Naive thymus-derived CD4-positive, alpha-beta T cell (primary cell): ENCODE data around the gene KLHL13. TPM values are rescaled to one million over a fixed set of nuclear protein-coding genes. Genes with fewer than 3 reads are reported as not detected.
"Not testable (repeated sequence)": the region's sequence is repeated elsewhere in the genome, so short reads cannot be mapped to it uniquely, and the experiment has no call there.

Experiments used
- ATAC-seq: fragments of 150-1000 bp; cut with Tn5 transposase; 2 replicates; pipeline ENCODE4 v1.10.0; 2021; ENCODE audit warnings: mild to moderate bottlenecking, moderate library complexity
- CTCF ChIA-PET: fragments of 350-600 bp; sonication (Branson Sonifier 250); formaldehyde crosslinking; loops from one replicate; lab custom pipeline; 2021; ENCODE audit warnings: antibody characterized with exemption; lab: Charles Lee
- POLR2A ChIA-PET: fragments of 350-600 bp; sonication (Branson Sonifier 250); formaldehyde crosslinking; loops from one replicate; lab custom pipeline; 2021; ENCODE audit warnings: antibody characterized with exemption, inconsistent platforms; lab: Charles Lee
- DNase-seq, 9 donors: peaks; one replicate each; pipeline versions ENCODE4 v3.0.0 to v3.0.0-alpha.2; 2020 to 2022; ENCODE audit warnings: mixed read lengths in 1 of 9
- H3K27ac ChIP-seq: one replicate; pipeline ENCODE4 v1.7.0; 2013; ENCODE audit warnings: mild to moderate bottlenecking, low read depth, low read length, moderate library complexity
- H3K27me3 ChIP-seq, 2 donors: one replicate each; pipeline ENCODE4 v1.7.0; 2013; ENCODE audit warnings: low read length in 2 of 2, mild to moderate bottlenecking in 2 of 2, moderate library complexity in 2 of 2; ENCODE audit not compliant: control insufficient read depth in 2 of 2, insufficient read depth in 2 of 2
- H3K36me3 ChIP-seq, 3 experiments: 1 replicate in 2 of 3; 2 replicates in 1 of 3; pipeline ENCODE4 v1.7.0; 2013; ENCODE audit warnings: low read length in 3 of 3, mild to moderate bottlenecking in 3 of 3, moderate library complexity in 1 of 3; ENCODE audit not compliant: insufficient read depth in 3 of 3, control insufficient read depth in 2 of 3
- H3K4me1 ChIP-seq, 2 donors: one replicate each; pipeline ENCODE4 v1.7.0; 2013; ENCODE audit warnings: low read length in 2 of 2, mild to moderate bottlenecking in 2 of 2, moderate library complexity in 1 of 2; ENCODE audit not compliant: control insufficient read depth in 2 of 2, insufficient read depth in 2 of 2
- H3K4me3 ChIP-seq: 2 replicates; pipeline ENCODE4 v1.7.0; 2013; ENCODE audit warnings: mild to moderate bottlenecking, low read length
- H3K9me3 ChIP-seq, 3 experiments: 1 replicate in 2 of 3; 2 replicates in 1 of 3; pipeline ENCODE4 v1.7.0; 2013; ENCODE audit warnings: low read length in 3 of 3; ENCODE audit not compliant: control insufficient read depth in 2 of 3
- H3K27ac Mint-ChIP-seq, 9 donors: one replicate each; pipeline ENCODE4 v1.8.0; 2020 to 2022; ENCODE audit warnings: mixed read lengths in 9 of 9, mild to moderate bottlenecking in 8 of 9, moderate library complexity in 5 of 9, inconsistent platforms in 2 of 9
- H3K27me3 Mint-ChIP-seq, 5 donors: one replicate each; pipeline ENCODE4 v1.8.0; 2021 to 2022; ENCODE audit warnings: mixed read lengths in 5 of 5, mild to moderate bottlenecking in 1 of 5
- H3K36me3 Mint-ChIP-seq, 5 donors: one replicate each; pipeline ENCODE4 v1.8.0; 2020 to 2022; ENCODE audit warnings: mixed read lengths in 5 of 5, mild to moderate bottlenecking in 3 of 5, inconsistent platforms in 1 of 5
- H3K4me1 Mint-ChIP-seq, 7 donors: one replicate each; pipeline ENCODE4 v1.8.0; 2020 to 2022; ENCODE audit warnings: mixed read lengths in 7 of 7, mild to moderate bottlenecking in 3 of 7, inconsistent platforms in 1 of 7
- H3K4me3 Mint-ChIP-seq, 10 donors: one replicate each; pipeline ENCODE4 v1.8.0; 2020 to 2022; ENCODE audit warnings: mild to moderate bottlenecking in 10 of 10, mixed read lengths in 10 of 10, moderate library complexity in 6 of 10, inconsistent platforms in 2 of 10
- H3K9me3 Mint-ChIP-seq, 11 donors: one replicate each; pipeline ENCODE4 v1.8.0; 2020 to 2022; ENCODE audit warnings: mixed read lengths in 11 of 11, mild to moderate bottlenecking in 4 of 11, inconsistent platforms in 1 of 11, moderate library complexity in 1 of 11
- intact Hi-C, 2 donors: fragments of 100-400 bp; cut with micrococcal nuclease; formaldehyde crosslinking; loops; one replicate each; pipeline ENCODE4 v1.15.1; 2023
- polyA plus RNA-seq, 2 donors: library from polyadenylated mRNA; unstranded; fragments of 300-500 nt; fragmentation: Illumina TruSeq; gene quantifications; one replicate each; pipeline ENCODE4 v1.2.3, GENCODE V29; 2021
- total RNA-seq, 6 experiments: library from RNA in 5 of 6; stranded (reverse) in 5 of 6; gene quantifications; 1 replicate in 5 of 6; 2 replicates in 1 of 6; pipeline ENCODE4 v1.2.3 and lab custom pipeline; 2021 to 2026

The KLHL13 gene
- total and polyA plus RNA-seq, 7 experiments from 2014 or later = 0.34 to 2.2 (median 1.1) TPM; not detected in 1

- POLR2A ChIA-PET = no interaction called here
- Histone ChIP-seq H3K4me1 (no peaks in the 10 kb centered on the region), H3K4me3 (no peak overlapping the region), H3K36me3 (no peaks in the 10 kb centered on the region), H3K27ac (no peak overlapping the region), H3K27me3 (no peaks in the 10 kb centered on the region), H3K9me3 (no peaks in the 10 kb centered on the region)
- H3K9me3 Mint-ChIP-seq = peaks cover 0 to 4% (median 0%) of the 10 kb centered on the region in 11 donors
- DNase-seq (no peak), ATAC-seq (no peak)
- no peaks in the 10 kb centered on the region for H3K4me1 Mint-ChIP-seq
- peaks cover 0 to 3% (median 0%) of the 10 kb centered on the region in 5 donors for H3K36me3 Mint-ChIP-seq
- no peak overlapping the region for H3K27ac Mint-ChIP-seq
- no peak overlapping the region for H3K4me3 Mint-ChIP-seq
- H3K27me3 Mint-ChIP-seq = no peaks in the 10 kb centered on the region
- CTCF ChIA-PET = no interaction called here
- intact Hi-C loops = no loop called here
Observed at GRCh38 chrX:117969782-117970181, 146.8 kb downstream of the KLHL13 start.

DNA sequence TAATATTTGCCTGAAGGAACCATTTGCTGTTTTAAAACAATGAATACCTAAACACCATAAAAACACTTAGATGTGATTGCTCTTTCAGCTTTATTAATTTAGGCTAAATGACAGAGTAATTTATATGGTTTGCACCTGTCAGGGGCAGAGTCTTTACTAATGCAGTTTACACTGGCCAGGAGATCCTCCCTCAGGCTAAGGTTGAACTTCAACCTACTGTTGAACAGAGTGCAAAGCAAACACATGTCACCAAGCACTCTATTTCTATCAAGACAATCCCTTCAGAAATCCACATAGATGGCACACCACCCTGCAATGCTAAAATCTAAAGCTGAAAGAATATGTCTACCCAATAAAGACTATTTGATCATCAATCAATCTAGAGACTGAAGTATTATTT, 147.3 kb downstream of the KLHL13 start:
- Mint-ChIP-seq H3K4me1 (no peaks in the 10 kb centered on the region), H3K36me3 (peaks cover 0 to 3% (median 0%) of the 10 kb centered on the region in 5 donors), H3K4me3 (no peak overlapping the region), H3K27ac (no peak overlapping the region), H3K27me3 (no peaks in the 10 kb centered on the region), H3K9me3 (peaks cover 0 to 4% (median 0%) of the 10 kb centered on the region in 11 donors)
- Histone ChIP-seq H3K4me3 (no peak overlapping the region), H3K27ac (no peak overlapping the region), H3K27me3 (no peaks in the 10 kb centered on the region), H3K9me3 (no peaks in the 10 kb centered on the region), H3K4me1 (no peaks in the 10 kb centered on the region), H3K36me3 (no peaks in the 10 kb centered on the region)
- intact Hi-C loops = no loop called here
- ChIA-PET CTCF (no interaction called here), POLR2A (no interaction called here)
- DNase-seq = no peak
- ATAC-seq = no peak

- H3K36me3 Mint-ChIP-seq = no peaks in the 10 kb centered on the region
- ChIA-PET POLR2A (no interaction called here), CTCF (no interaction called here)
- intact Hi-C loops = no loop called here
- H3K27ac Mint-ChIP-seq = no peak overlapping the region
- DNase-seq (no peak), ATAC-seq (no peak)
- Histone ChIP-seq H3K4me1 (no peaks in the 10 kb centered on the region), H3K27me3 (no peaks in the 10 kb centered on the region), H3K9me3 (no peaks in the 10 kb centered on the region), H3K4me3 (no peak overlapping the region), H3K36me3 (no peaks in the 10 kb centered on the region), H3K27ac (no peak overlapping the region)
- no peaks in the 10 kb centered on the region for H3K4me1 Mint-ChIP-seq
- H3K9me3 Mint-ChIP-seq = no peaks in the 10 kb centered on the region
- no peaks in the 10 kb centered on the region for H3K27me3 Mint-ChIP-seq
- no peak overlapping the region for H3K4me3 Mint-ChIP-seq
Observed at GRCh38 chrX:117959045-117959444, 157.6 kb downstream of the KLHL13 start.

DNA sequence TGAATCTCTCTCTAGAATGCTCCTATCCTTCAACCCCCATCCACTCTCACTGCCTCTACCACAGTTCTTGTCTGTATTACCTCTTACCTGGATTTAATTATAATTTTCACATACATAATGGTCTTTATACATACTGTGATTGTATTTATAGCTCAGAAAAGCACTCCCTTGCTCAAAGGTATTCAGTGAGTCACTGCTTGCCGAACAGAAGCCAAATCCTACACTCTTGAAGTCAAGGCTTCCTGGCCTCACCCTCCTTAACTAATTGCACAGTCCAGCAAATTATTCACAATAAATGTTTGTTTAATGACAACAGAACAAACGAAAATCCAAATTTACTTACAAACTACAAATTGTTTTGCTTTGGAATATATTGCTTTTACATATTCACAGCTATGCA, 159.5 kb downstream of the KLHL13 start:
- ATAC-seq = no peak
- H3K9me3 Mint-ChIP-seq = no peaks in the 10 kb centered on the region

DNA sequence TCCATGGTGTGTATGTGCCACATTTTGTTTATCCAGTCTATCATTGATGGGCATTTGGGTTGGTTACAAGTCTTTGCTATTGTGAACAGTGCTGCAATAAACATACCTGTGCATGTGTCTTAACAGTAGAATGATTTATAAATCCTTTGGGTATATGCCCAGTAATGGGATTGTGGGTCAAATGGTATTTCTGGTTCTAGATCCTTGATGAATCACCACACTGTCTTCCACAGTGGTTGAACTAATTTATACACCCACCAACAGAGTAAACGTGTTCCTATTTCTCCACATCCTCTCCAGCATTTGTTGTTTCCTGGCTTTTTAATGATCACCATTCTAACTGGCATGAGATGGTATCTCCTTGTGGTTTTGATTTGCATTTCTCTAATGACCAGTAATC, 177.3 kb downstream of the KLHL13 start:
- H3K27me3 Mint-ChIP-seq, H3K36me3 ChIP-seq, H3K27ac ChIP-seq, H3K4me3 ChIP-seq, DNase-seq, intact Hi-C loops, ATAC-seq, POLR2A ChIA-PET, H3K9me3 ChIP-seq, H3K27ac Mint-ChIP-seq, H3K27me3 ChIP-seq, H3K4me3 Mint-ChIP-seq, H3K36me3 Mint-ChIP-seq, H3K4me1 ChIP-seq, CTCF ChIA-PET, H3K4me1 Mint-ChIP-seq: not testable (repeated sequence)
- H3K9me3 Mint-ChIP-seq = peaks cover 0 to 11% (median 2%) of the 10 kb centered on the region in 11 donors

More for the DNA sequence above, 159.5 kb downstream of the KLHL13 start:
- Mint-ChIP-seq H3K27ac (no peak overlapping the region), H3K4me1 (no peaks in the 10 kb centered on the region), H3K27me3 (no peaks in the 10 kb centered on the region), H3K36me3 (no peaks in the 10 kb centered on the region), H3K4me3 (no peak overlapping the region)
- no peaks in the 10 kb centered on the region for H3K9me3 ChIP-seq
- H3K27ac ChIP-seq = no peak overlapping the region
- no peaks in the 10 kb centered on the region for H3K4me1 ChIP-seq
- no peaks in the 10 kb centered on the region for H3K27me3 ChIP-seq
- CTCF ChIA-PET = no interaction called here
- no peaks in the 10 kb centered on the region for H3K36me3 ChIP-seq
- POLR2A ChIA-PET = no interaction called here
- DNase-seq = no peak
- no peak overlapping the region for H3K4me3 ChIP-seq
- intact Hi-C loops = no loop called here

DNA sequence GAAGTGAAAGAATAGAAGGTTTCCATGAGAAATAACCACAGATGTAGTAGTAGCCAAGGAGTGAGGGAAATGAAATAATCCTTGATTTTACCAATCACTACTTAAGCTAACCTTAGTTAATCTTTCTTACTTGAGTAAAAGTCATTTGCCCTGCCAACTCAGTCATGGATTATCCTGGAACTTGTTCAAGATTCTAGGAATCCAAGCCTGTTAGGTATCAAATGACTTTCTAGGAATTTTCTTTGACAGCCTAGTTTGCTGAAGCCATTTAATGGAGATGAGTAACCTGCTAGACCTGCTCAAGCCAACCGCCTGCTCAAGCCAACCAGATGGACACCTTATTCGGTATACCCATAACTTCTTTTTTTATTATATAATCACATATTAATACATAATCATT, 180.5 kb downstream of the KLHL13 start:
- H3K36me3 ChIP-seq = no peaks in the 10 kb centered on the region
- no peak overlapping the region for H3K27ac ChIP-seq
- no peak for ATAC-seq
- Mint-ChIP-seq H3K4me3 (no peak overlapping the region), H3K27ac (no peak overlapping the region), H3K4me1 (no peaks in the 10 kb centered on the region), H3K36me3 (no peaks in the 10 kb centered on the region), H3K9me3 (peaks cover 0 to 3% (median 0%) of the 10 kb centered on the region in 11 donors), H3K27me3 (no peaks in the 10 kb centered on the region)
- no peaks in the 10 kb centered on the region for H3K9me3 ChIP-seq
- POLR2A ChIA-PET = no interaction called here
- H3K4me1 ChIP-seq = no peaks in the 10 kb centered on the region
- CTCF ChIA-PET = interaction anchor here (0.6 kb wide), 1 partner anchor 14 kb away, joined by 3 read pairs; no protein-coding TSS in a partner anchor
- H3K4me3 ChIP-seq = no peak overlapping the region
- no peaks in the 10 kb centered on the region for H3K27me3 ChIP-seq
- intact Hi-C loops = no loop called here
- DNase-seq = no peak

DNA sequence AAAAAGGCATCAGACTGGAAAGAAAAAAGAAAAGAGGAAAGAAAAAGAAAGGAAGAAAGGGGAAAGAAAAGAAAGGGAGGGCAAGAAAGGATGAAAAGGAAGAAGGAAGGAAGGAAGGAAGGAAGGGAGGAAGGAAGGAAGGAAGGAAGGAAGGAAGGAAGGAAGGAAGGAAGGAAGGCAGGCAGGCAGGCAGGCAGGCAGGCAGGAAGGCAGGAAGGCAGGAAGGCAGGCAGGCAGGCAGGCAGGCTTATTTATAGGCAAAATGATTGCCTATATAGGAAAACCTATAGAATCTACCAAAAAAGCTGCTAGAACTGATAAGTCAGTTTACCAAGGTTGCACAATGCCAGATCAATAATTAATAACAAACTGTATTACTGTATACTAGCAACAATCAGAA, 186.5 kb downstream of the KLHL13 start:
- H3K36me3 ChIP-seq, DNase-seq, H3K9me3 ChIP-seq, H3K27ac ChIP-seq, H3K4me1 ChIP-seq, H3K4me1 Mint-ChIP-seq, H3K4me3 ChIP-seq, H3K9me3 Mint-ChIP-seq, CTCF ChIA-PET, intact Hi-C loops, H3K27ac Mint-ChIP-seq, H3K36me3 Mint-ChIP-seq, POLR2A ChIA-PET, ATAC-seq, H3K27me3 ChIP-seq, H3K27me3 Mint-ChIP-seq, H3K4me3 Mint-ChIP-seq: not testable (repeated sequence)
